Smooth muscle cell (in vitro differentiated cells): ENCODE results near the gene PAF1. TPM values are rescaled to one million over a fixed set of nuclear protein-coding genes. Genes with fewer than 3 reads are reported as not detected.

Source experiments
- DNase-seq: peaks from one replicate; lab custom pipeline; 2025; ENCODE audit not compliant: unreplicated experiment; lab: John Stamatoyannopoulos, UW
- H2AFZ ChIP-seq: fragments of 200-600 bp; sonication (generic); 2 replicates; pipeline ENCODE4 v1.6.0; 2016; ENCODE audit warnings: antibody characterized with exemption, low read depth, mild to moderate bottlenecking
- H3F3A ChIP-seq: fragments of 200-600 bp; sonication (generic); 2 replicates; pipeline ENCODE4 v1.6.0; 2017; ENCODE audit warnings: antibody characterized with exemption, low read depth
- H3K27ac ChIP-seq: fragments of 200-600 bp; sonication (generic); 2 replicates; pipeline ENCODE4 v1.5.1; 2016; ENCODE audit warnings: low read depth, mild to moderate bottlenecking
- H3K27me3 ChIP-seq: fragments of 200-600 bp; sonication (generic); 2 replicates; pipeline ENCODE4 v1.6.1; 2016; ENCODE audit warnings: low read depth, mild to moderate bottlenecking
- H3K36me3 ChIP-seq: fragments of 200-600 bp; sonication (generic); 2 replicates; pipeline ENCODE4 v1.5.1; 2016; ENCODE audit warnings: low read depth
- H3K4me1 ChIP-seq: fragments of 200-600 bp; sonication (generic); 2 replicates; pipeline ENCODE4 v1.5.1; 2016; ENCODE audit warnings: low read depth
- H3K4me2 ChIP-seq: fragments of 200-600 bp; sonication (generic); 2 replicates; pipeline ENCODE4 v1.6.0; 2016; ENCODE audit warnings: mild to moderate bottlenecking
- H3K4me3 ChIP-seq: fragments of 200-600 bp; sonication (generic); 2 replicates; pipeline ENCODE4 v1.5.1; 2016; ENCODE audit warnings: mild to moderate bottlenecking
- H3K79me2 ChIP-seq: fragments of 200-600 bp; sonication (generic); 2 replicates; pipeline ENCODE4 v1.6.0; 2016; ENCODE audit warnings: low read depth, mild to moderate bottlenecking
- H3K9ac ChIP-seq: fragments of 200-600 bp; sonication (generic); 2 replicates; pipeline ENCODE4 v1.6.0; 2016; ENCODE audit warnings: low read depth
- H3K9me3 ChIP-seq: fragments of 200-600 bp; sonication (generic); replicated peaks from 2 replicates; pipeline ENCODE4 v1.5.1; 2016; ENCODE audit warnings: low read depth
- H4K20me1 ChIP-seq: fragments of 200-600 bp; sonication (generic); 2 replicates; pipeline ENCODE4 v1.6.0; 2016; ENCODE audit warnings: low read depth
- WGBS: methylation state at CpG from one replicate; pipeline ENCODE4 v1.1.7; 2016; ENCODE audit warnings: low lambda C conversion rate; 5-methylcytosine and 5-hydroxymethylcytosine counted together
- polyA plus RNA-seq: library from polyadenylated mRNA; unstranded; fragments of >200 nt; fragmentation: Nextera tagmentation; extraction: Ambion mirVana; gene quantifications from 2 replicates; pipeline ENCODE4 v1.2.1, GENCODE V29; 2016
- total RNA-seq: library from RNA; depleted of rRNA; stranded (reverse); fragments of >200 nt; gene quantifications from 2 replicates; pipeline ENCODE4 v1.2.3, GENCODE V29; 2014
- TF ChIP-seq, protein P1 (sequence below): fragments of 200-600 bp; sonication (generic); IDR thresholded peaks from 2 replicates; pipeline ENCODE4 v1.5.1; 2017; ENCODE audit warnings: borderline replicate concordance, mild to moderate bottlenecking, antibody characterized with exemption; ENCODE audit not compliant: insufficient read depth, poor library complexity, severe bottlenecking

Gene PAF1
- total and polyA plus RNA-seq, 2 experiments from 2014 or later: 27.8 to 42.7 TPM

DNA sequence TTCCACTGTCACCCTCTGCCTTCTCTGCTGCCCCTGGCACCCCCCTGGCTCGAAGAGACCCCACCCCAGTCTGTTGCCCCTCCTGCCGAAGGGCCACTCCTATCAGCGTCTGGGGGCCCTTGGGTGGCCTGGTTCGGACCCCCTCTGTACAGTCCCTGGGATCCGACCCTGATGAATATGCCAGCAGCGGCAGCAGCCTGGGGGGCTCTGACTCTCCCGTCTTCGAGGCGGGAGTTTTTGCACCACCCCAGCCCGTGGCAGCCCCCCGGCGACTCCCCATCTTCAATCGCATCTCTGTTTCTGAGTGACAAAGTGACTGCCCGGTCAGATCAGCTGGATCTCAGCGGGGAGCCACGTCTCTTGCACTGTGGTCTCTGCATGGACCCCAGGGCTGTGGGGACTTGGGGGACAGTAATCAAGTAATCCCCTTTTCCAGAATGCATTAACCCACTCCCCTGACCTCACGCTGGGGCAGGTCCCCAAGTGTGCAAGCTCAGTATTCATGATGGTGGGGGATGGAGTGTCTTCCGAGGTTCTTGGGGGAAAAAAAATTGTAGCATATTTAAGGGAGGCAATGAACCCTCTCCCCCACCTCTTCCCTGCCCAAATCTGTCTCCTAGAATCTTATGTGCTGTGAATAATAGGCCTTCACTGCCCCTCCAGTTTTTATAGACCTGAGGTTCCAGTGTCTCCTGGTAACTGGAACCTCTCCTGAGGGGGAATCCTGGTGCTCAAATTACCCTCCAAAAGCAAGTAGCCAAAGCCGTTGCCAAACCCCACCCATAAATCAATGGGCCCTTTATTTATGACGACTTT lies 17.7 kb upstream of the PAF1 start:
- Histone ChIP-seq H3K4me3 (peak overlapping the region; percentile 96), H3K27me3 (no peaks in the 10 kb centered on the region), H3K36me3 (no peaks in the 10 kb centered on the region), H3K9me3 (no peaks in the 10 kb centered on the region), H3F3A (peaks cover 30% of the 10 kb centered on the region), H3K4me1 (peaks cover 17% of the 10 kb centered on the region), H3K4me2 (peak overlapping the region; percentile 94), H4K20me1 (peaks cover 23% of the 10 kb centered on the region), H2AFZ (no peak overlapping the region), H3K27ac (peak overlapping the region; percentile 95), H3K9ac (peak overlapping the region; percentile 92), H3K79me2 (peaks cover 33% of the 10 kb centered on the region)
- WGBS: 69% methylated on average over 17 of the region's 20 CpGs
- TF ChIP-seq, protein P1, sequence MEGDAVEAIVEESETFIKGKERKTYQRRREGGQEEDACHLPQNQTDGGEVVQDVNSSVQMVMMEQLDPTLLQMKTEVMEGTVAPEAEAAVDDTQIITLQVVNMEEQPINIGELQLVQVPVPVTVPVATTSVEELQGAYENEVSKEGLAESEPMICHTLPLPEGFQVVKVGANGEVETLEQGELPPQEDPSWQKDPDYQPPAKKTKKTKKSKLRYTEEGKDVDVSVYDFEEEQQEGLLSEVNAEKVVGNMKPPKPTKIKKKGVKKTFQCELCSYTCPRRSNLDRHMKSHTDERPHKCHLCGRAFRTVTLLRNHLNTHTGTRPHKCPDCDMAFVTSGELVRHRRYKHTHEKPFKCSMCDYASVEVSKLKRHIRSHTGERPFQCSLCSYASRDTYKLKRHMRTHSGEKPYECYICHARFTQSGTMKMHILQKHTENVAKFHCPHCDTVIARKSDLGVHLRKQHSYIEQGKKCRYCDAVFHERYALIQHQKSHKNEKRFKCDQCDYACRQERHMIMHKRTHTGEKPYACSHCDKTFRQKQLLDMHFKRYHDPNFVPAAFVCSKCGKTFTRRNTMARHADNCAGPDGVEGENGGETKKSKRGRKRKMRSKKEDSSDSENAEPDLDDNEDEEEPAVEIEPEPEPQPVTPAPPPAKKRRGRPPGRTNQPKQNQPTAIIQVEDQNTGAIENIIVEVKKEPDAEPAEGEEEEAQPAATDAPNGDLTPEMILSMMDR: no peak
- DNase-seq: no peak

GRCh38 chr19:39407660-39408391 lies 16.9 kb upstream of the PAF1 start:
- TF ChIP-seq, protein P1: no peak
- Histone ChIP-seq H3F3A (peaks cover 36% of the 10 kb centered on the region), H3K4me2 (peak overlapping the region; percentile 94), H3K27ac (peak overlapping the region; percentile 95), H2AFZ (no peak overlapping the region), H3K79me2 (peaks cover 27% of the 10 kb centered on the region), H4K20me1 (peaks cover 23% of the 10 kb centered on the region), H3K4me1 (peaks cover 22% of the 10 kb centered on the region), H3K9ac (peak overlapping the region; percentile 92), H3K27me3 (no peaks in the 10 kb centered on the region), H3K36me3 (no peaks in the 10 kb centered on the region), H3K9me3 (no peaks in the 10 kb centered on the region), H3K4me3 (peak overlapping the region; percentile 96)
- DNase-seq: no peak
- 45% methylated on average over 37 of the region's 40 CpGs for WGBS

DNA sequence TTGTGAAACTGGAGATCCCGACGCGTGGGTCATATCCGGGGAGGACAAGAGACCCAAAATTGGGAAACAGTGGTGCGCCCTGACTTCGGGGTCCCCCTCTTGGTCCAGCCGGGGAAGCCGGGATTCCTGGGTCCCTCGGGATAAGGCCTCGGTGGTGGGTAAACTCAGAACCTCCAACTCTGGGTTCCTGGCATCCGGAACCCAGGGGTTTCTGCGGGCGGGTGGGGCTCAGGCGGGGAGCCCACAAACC lies 16.4 kb upstream of the PAF1 start:
- H3K27me3 ChIP-seq: no peaks in the 10 kb centered on the region
- H3F3A ChIP-seq: peaks cover 38% of the 10 kb centered on the region
- H3K79me2 ChIP-seq: peaks cover 27% of the 10 kb centered on the region
- peaks cover 23% of the 10 kb centered on the region for H4K20me1 ChIP-seq
- H3K27ac ChIP-seq: peak overlapping the region; percentile 95
- peak overlapping the region; percentile 94 for H3K4me2 ChIP-seq
- no peak overlapping the region for H2AFZ ChIP-seq
- no peaks in the 10 kb centered on the region for H3K36me3 ChIP-seq
- WGBS: 9% methylated on average over 13 of the region's 14 CpGs
- peak overlapping the region; percentile 96 for H3K4me3 ChIP-seq
- TF ChIP-seq, protein P1: no peak
- DNase-seq: no peak
- H3K9me3 ChIP-seq: no peaks in the 10 kb centered on the region
- peaks cover 24% of the 10 kb centered on the region for H3K4me1 ChIP-seq
- peak overlapping the region; percentile 92 for H3K9ac ChIP-seq
